GM21619 (cell line): ENCODE results near the gene FAM210A.
"Not testable (repeated sequence)": the region's sequence is repeated elsewhere in the genome, so short reads cannot be mapped to it uniquely, and the experiment has no call there.

Experiments used
- ATAC-seq: cut with Tn5 transposase; IDR thresholded peaks from one replicate; pipeline ENCODE4 v1.9.1; 2021; ENCODE audit not compliant: unreplicated experiment

The FAM210A gene

GRCh38 chr18:13710414-13710831 lies 15.9 kb downstream of the FAM210A start:
- no peak for ATAC-seq

GRCh38 chr18:13703899-13704298 lies 22.5 kb downstream of the FAM210A start:
- no peak for ATAC-seq

- ATAC-seq, result no peak
Observed at GRCh38 chr18:13700153-13700552, 26.2 kb downstream of the FAM210A start.

- ATAC-seq, result no peak
Observed at GRCh38 chr18:13696961-13697360, 29.4 kb downstream of the FAM210A start.

- ATAC-seq, result not testable (repeated sequence)
Observed at GRCh38 chr18:13695337-13695736, 31.0 kb downstream of the FAM210A start.

GRCh38 chr18:13690060-13690459 lies 36.3 kb downstream of the FAM210A start:
- not testable (repeated sequence) for ATAC-seq

GRCh38 chr18:13688191-13689136 lies 37.9 kb downstream of the FAM210A start:
- no peak for ATAC-seq

GRCh38 chr18:13684546-13684945 lies 41.8 kb downstream of the FAM210A start:
- no peak for ATAC-seq

- ATAC-seq, result no peak
Observed at GRCh38 chr18:13681701-13682100, 44.7 kb downstream of the FAM210A start.

- ATAC-seq, result no peak
Observed at GRCh38 chr18:13680612-13681011, 45.7 kb downstream of the FAM210A start.

GRCh38 chr18:13677350-13677749 lies 49.0 kb downstream of the FAM210A start:
- ATAC-seq, result not testable (repeated sequence)

- no peak for ATAC-seq
Observed at GRCh38 chr18:13676471-13676870, 49.9 kb downstream of the FAM210A start.

GRCh38 chr18:13672657-13673056 lies 53.7 kb downstream of the FAM210A start:
- no peak for ATAC-seq

GRCh38 chr18:13661779-13662256 lies 64.5 kb downstream of the FAM210A start:
- no peak for ATAC-seq

GRCh38 chr18:13661051-13661778 lies 65.1 kb downstream of the FAM210A start:
- no peak for ATAC-seq

GRCh38 chr18:13660510-13660909 lies 65.8 kb downstream of the FAM210A start:
- no peak for ATAC-seq

- no peak for ATAC-seq
Observed at GRCh38 chr18:13658436-13659204, 67.7 kb downstream of the FAM210A start.

GRCh38 chr18:13657974-13658373 lies 68.4 kb downstream of the FAM210A start:
- ATAC-seq, result no peak

- ATAC-seq, result no peak
Observed at GRCh38 chr18:13653746-13654433, 72.5 kb downstream of the FAM210A start.
